CD4-positive, alpha-beta T cell treated with Interleukin-1 beta for 1 hour (primary cell): Measurements from ENCODE around the gene B4GALNT4.
"Not testable (repeated sequence)": the region's sequence is repeated elsewhere in the genome, so short reads cannot be mapped to it uniquely, and the experiment has no call there.

Source experiments
- DNase-seq, 2 donors: peaks; one replicate each; pipeline ENCODE4 v3.0.0-alpha.2; 2020 to 2022

Gene B4GALNT4

DNA sequence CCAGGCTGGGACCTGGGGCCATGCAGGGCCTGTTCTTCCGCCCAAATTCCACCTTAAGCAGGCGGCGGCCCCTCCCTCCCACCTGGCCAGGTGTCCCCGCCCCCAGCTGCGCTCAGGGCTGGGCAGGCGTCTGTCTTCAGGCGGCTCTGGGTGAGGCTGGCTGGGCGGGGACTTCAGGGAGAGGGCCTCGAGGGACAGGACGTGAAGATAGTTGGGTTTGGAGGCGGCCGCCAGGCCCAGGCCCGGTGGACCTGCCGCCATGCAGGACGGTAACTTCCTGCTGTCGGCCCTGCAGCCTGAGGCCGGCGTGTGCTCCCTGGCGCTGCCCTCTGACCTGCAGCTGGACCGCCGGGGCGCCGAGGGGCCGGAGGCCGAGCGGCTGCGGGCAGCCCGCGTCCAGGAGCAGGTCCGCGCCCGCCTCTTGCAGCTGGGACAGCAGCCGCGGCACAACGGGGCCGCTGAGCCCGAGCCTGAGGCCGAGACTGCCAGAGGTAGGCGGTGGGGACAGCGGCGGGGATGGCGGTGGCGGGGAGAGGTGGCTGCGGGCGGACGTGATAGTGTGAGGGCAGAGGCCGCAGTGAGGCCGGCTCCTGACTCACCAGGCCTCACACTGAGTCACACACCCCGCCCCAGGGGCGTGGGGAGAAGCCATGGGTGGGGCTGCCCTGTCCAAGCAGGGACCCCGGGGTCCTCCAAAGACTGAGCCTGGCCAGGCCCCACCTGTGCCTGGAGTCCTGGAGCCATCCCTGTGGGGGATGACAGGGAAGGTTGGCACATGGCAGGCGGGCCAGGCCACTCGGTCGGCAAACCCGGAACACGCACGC, 24.9 kb downstream of the B4GALNT4 start, which contains the start of gene PKP3:
Gene PKP3 (plus strand): TSS at position 176 of the 824 bp plus-strand sequence. CDS start 84 bp downstream, at position 260.
- DNase-seq, result no peak

DNA sequence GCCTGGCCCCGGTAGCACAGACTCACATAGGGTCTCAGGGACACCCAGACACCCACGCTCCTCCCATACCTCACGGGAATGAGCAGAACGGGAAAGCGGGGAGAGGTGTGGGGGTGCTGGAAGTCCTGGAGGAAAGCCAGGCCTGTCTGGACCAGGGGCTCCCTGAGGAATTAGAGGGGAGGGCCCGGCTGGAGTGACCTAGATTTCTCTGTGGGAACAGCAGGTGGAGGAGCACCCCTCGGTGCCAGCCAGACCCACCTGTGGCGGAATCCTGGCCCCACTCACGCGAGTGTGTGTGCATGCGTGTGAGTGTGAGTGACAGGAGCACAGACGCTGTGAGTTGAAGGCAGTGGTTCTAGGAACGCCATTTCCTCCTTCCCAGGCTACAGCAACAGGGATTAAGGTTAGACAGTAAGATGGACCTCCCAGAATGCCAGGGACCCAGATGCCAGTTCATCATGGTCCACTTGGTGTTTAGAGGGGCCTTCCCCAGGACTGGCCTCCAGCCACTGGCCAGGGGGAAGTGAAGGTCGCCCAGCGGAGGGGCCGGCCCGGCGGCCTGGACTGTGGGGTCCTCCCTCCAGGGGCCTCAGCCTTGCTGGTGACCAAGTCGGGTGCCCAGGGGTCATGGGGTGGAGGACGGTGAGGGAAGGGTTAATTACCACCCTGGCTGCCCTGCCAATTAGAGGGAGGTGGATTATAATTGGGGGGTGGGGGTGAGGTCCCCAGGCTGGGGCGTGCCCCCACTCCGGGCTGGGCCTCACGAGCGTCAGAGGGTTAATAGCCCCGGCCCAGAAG, 25.8 kb downstream of the B4GALNT4 start:
- no peak for DNase-seq

DNA sequence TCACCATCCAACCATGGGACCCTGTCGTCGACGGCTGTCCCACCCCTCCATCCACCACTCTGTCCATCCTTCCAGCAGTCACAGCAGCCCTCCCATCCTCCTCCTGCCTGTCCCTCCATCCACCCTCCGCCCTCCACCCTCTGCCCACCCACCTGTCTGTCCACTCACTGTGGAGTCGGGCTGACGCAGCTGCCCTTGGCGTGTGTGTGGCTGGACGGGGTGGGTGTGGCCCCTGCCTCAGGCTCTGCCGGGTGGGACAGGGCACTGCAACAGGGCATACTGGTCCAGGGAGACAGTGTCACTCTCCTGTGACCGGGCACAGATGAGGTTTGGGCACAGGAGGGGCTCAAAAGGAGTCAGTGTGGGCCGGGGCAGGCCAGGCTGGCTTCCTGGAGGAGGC, 26.6 kb downstream of the B4GALNT4 start:
- no peak for DNase-seq

DNA sequence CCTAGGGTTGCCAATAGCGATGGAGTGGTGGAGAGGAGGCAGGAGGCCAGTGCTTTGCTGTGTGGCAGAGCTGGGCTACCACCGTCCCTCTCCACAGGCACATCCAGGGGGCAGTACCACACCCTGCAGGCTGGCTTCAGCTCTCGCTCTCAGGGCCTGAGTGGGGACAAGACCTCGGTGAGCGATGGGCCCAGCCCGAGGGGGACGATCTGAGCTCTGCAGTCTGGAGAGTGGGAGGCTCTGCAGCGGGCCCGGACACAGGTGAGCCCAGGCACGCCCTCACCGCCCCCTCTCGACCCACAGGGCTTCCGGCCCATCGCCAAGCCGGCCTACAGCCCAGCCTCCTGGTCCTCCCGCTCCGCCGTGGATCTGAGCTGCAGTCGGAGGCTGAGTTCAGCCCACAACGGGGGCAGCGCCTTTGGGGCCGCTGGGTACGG, 27.2 kb downstream of the B4GALNT4 start:
- DNase-seq, result peak; percentile 32 to 35

DNA sequence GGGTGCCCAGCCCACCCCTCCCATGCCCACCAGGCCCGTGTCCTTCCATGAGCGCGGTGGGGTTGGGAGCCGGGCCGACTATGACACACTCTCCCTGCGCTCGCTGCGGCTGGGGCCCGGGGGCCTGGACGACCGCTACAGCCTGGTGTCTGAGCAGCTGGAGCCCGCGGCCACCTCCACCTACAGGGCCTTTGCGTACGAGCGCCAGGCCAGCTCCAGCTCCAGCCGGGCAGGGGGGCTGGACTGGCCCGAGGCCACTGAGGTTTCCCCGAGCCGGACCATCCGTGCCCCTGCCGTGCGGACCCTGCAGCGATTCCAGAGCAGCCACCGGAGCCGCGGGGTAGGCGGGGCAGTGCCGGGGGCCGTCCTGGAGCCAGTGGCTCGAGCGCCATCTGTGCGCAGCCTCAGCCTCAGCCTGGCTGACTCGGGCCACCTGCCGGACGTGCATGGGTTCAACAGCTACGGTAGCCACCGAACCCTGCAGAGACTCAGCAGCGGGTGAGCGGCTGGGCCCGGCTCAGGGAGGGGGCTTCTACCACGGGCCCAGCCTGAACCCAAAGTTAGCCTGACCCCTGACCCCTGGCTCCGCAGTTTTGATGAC, 27.7 kb downstream of the B4GALNT4 start:
- peak; percentile 62 to 73 for DNase-seq

DNA sequence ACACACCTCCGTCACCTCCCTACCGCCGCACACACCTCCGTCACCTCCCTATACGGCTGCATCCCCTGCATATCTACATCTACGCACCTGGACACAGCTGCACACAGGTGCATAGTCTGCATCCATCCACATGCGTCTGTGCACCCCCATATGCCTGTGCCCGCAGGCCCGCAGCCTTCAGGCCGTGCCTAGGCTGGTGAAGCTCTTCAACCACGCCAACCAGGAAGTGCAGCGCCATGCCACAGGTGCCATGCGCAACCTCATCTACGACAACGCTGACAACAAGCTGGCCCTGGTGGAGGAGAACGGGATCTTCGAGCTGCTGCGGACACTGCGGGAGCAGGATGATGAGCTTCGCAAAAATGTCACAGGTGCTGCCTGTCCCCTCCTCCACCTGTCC, 29.5 kb downstream of the B4GALNT4 start:
- DNase-seq, result no peak

DNA sequence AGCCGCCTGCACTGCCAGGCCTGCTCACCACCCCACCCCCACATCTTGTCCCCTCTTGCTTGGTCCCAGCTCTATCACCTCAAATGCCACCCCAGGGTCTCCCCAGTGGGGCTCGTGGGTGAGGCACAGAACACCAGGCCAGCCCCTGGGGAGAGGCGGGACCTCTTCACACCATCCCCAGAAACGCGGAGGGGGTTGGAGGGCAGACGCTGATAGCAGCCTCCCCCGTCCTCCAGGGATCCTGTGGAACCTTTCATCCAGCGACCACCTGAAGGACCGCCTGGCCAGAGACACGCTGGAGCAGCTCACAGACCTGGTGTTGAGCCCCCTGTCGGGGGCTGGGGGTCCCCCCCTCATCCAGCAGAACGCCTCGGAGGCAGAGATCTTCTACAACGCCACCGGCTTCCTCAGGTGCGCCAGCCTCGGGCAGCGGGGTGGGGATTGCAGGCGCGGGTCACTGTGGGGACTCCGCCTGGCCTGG, 30.5 kb downstream of the B4GALNT4 start:
- DNase-seq, result no peak

DNA sequence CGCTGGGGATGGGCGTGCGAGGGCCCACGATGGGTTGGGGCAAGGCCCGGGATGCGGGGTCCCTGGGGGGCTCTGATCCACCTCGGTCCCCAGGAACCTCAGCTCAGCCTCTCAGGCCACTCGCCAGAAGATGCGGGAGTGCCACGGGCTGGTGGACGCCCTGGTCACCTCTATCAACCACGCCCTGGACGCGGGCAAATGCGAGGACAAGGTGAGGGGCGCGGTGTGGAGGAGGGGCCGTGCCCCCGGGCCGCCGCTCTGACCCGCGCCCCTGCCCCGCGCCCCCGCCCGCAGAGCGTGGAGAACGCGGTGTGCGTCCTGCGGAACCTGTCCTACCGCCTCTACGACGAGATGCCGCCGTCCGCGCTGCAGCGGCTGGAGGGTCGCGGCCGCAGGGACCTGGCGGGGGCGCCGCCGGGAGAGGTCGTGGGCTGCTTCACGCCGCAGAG, 31.0 kb downstream of the B4GALNT4 start:
- no peak for DNase-seq

DNA sequence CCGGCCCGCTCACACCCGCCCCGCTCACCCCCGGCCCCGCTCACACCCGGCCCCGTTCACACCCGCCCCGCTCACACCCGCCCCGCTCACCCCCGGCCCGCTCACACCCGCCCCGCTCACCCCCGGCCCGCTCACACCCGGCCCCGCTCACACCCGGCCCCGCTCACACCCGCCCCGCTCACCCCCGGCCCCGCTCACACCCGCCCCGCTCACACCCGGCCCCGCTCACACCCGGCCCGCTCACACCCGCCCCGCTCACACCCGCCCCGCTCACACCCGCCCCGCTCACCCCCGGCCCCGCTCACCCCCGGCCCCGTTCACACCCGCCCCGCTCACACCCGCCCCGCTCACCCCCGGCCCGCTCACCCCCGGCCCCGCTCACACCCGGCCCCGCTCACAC, 31.9 kb downstream of the B4GALNT4 start:
- DNase-seq, result not testable (repeated sequence)

DNA sequence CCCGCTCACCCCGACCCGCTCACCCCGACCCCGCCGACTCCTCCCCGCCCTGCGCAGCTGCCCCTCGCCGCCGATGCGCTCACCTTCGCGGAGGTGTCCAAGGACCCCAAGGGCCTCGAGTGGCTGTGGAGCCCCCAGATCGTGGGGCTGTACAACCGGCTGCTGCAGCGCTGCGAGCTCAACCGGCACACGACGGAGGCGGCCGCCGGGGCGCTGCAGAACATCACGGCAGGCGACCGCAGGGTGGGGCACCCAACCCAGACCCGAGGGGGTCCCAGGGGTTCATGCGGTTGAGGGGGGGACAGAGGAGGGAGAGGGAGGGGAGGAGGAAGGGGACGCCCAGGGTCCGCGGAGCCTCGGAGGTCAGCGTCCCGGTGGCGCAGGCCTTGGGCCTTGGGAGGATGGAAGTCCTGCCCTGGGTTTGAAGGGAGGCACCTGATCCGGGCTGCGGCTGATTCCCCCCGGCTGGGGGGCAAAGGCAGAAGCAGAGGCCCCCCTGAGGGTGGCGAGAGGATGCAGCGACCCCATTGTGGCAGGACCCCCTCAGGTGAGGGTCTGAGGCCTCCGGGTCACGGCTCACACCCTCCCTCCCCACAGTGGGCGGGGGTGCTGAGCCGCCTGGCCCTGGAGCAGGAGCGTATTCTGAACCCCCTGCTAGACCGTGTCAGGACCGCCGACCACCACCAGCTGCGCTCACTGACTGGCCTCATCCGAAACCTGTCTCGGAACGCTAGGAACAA, 33.9 kb downstream of the B4GALNT4 start:
- no peak for DNase-seq

DNA sequence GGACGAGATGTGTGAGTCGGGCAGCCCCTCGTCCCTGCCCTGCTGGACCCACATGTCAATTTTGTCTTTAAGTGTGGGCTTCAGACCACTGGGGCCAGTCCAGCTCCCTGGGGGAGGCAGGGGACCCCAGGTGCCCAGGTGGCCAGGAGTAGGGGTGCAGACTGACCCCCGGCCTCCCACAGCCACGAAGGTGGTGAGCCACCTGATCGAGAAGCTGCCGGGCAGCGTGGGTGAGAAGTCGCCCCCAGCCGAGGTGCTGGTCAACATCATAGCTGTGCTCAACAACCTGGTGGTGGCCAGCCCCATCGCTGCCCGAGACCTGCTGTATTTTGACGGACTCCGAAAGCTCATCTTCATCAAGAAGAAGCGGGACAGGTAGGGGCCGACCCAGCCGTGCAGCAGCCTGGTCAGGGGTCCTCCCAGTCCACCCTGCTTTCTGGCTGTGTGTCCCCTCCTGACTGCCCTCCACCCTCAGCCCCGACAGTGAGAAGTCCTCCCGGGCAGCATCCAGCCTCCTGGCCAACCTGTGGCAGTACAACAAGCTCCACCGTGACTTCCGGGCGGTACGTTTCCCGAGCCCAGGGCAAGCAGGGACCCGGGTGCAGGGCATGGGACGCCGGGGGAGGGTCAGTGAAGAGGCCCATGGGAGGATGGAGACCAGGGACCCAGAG, 34.6 kb downstream of the B4GALNT4 start:
- no peak for DNase-seq

DNA sequence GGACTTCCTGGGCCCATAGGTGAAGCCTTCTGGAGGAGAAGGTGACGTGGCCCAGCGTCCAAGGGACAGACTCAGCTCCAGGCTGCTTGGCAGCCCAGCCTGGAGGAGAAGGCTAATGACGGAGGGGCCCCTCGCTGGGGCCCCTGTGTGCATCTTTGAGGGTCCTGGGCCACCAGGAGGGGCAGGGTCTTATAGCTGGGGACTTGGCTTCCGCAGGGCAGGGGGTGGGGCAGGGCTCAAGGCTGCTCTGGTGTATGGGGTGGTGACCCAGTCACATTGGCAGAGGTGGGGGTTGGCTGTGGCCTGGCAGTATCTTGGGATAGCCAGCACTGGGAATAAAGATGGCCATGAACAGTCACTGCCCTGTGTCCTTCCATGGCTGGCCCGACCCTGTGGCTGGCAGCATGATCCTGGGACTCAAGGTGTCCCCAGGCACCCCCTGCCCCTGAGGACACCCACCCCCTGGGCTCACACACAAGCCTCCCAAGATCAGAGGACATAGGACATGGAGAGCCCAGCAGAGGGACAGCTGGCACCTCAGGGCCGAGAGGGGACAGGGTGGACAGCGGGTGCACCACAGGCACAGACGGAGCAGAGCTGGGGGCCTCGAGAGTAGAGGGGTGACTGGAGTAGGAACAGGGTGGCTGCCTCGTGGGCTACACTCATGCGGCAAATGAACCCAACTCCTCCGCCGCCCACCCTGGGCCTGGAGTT, 35.4 kb downstream of the B4GALNT4 start:
- no peak for DNase-seq

DNA sequence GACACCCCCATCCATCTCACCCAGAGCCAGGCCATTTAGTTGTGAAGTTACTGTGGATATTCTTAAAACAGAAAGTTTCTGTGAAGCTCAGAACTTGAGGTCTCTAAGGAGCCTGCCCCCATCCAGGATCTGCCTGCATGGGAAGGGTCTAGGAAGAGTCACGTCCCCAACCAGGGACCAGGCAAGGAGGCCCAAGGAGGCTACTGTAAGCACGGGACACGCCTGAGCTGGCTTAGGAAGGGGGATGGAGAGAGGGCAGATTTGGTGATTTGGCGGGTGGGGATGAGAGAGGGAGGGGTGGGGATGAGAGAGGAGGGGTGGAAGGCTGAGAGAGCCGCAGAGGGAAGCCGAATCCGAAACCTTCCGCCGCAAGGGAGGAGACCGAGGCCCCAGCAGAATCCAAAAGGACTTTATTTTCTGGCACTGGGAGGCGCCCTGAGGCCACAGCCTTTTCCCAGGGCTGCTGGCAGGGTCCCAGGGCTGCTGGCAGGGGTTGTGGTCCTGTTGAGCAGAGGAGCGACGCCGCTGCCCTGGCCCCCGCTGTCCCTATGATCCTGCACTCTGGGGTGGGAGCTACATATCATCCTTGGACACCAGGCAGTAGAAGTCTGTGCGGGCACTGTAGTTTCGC, 36.1 kb downstream of the B4GALNT4 start:
- DNase-seq, result no peak

DNA sequence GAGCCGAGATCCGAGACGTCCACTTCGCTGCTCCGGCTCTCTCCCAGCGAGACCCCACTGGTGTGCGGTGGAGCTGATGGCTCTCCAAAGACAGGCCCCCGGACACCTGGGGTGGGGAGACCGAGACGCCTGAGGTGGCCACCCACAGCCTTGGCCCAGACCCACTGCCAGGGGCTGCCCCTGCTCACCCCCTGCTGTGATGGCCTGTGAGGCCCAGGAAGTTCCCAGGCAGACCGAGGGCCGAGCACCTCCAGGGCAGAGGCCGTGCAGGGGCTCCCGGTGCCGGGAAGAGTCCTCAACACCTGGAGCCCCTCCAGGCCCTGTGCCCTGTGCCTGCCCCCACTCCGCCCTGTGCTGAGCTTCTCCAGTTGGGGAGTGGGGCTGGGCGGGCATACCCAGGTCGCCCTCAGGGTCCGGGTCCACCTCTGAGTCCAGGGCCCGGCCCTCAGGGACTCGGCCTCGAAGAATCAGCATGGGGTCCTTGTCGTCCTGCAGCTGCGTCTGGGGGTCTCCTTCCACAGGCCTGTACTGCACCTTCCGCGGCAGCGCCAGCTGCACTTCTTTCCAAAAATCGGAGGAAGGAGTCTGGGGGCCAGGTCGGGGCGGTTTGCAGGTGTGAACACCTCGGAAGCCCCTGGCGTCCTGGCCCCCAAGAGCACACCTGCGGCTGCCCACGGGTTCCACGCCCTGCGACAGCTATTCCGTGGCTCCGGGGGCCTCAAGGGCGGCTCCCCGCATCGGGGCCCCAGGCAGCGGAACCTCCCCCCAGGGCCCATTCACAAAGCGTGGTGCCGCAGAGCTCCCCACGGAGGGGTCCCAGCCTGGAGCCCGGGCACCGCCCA, 36.9 kb downstream of the B4GALNT4 start:
- no peak for DNase-seq

DNA sequence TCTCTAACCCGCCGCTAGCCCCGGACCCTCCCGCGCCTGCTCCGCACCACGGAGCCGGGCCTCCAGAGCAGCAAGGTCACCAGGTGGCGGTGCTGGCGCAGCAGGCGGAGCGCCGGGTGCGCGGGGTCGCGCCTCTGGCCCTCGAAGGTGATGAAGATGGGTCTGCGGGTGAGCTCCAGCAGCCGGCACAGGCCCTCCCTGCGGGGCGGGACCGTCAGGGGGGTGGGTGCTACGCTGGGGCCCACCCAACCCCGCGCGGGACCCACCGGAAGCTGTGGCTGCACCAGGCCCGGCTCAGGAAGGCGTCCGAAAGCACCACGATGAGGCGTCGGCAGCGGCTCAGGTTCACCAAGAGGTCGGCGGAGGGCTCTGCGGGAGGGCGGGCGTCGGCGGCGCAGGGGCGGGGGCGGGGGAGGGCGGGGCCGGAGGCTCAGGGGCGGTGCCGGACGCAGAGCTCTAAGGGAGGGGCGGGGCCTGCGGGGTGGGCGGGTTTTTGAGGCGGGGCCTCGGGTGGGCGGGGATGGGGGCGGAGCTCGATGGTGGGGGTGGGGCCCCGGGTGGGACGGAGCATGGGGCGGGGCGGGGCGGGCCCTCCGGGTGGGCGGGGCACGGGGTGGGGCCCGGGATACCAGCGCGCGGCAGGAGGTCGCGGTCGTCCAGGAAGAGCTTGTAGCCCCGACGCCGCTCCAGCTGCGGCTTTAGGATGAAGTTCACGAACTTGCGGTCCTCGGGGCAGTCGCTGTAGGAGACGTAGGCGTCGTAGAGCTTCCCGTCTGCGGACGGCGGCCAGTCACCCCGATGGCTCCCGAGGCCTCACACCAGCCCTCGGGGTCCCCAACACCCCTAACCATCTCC, 37.7 kb downstream of the B4GALNT4 start:
- peak; percentile 96 to 97 for DNase-seq

DNA sequence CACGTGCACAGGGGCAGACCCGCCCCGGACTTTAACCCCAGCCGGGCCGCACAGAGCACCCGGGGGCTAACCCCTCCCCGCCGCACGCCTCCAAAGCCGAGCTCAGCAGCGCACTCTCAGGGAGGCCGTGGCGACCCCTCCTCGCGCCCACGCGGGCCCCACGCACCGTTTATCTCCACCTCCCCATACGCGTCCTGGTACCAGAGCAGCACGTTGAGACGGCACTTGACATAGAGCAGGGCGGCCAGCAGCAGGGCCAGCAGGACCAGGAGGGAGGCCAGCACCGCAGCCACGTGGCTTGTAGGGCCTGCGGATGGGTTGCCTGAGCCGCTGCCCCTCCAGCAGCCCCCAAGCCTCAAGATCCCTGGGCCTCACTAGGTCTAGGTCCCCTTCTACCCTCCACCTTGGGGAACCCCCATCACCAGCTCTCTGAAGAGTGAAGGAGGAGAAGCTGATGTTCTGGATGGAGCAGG, 38.4 kb downstream of the B4GALNT4 start:
- no peak for DNase-seq

DNA sequence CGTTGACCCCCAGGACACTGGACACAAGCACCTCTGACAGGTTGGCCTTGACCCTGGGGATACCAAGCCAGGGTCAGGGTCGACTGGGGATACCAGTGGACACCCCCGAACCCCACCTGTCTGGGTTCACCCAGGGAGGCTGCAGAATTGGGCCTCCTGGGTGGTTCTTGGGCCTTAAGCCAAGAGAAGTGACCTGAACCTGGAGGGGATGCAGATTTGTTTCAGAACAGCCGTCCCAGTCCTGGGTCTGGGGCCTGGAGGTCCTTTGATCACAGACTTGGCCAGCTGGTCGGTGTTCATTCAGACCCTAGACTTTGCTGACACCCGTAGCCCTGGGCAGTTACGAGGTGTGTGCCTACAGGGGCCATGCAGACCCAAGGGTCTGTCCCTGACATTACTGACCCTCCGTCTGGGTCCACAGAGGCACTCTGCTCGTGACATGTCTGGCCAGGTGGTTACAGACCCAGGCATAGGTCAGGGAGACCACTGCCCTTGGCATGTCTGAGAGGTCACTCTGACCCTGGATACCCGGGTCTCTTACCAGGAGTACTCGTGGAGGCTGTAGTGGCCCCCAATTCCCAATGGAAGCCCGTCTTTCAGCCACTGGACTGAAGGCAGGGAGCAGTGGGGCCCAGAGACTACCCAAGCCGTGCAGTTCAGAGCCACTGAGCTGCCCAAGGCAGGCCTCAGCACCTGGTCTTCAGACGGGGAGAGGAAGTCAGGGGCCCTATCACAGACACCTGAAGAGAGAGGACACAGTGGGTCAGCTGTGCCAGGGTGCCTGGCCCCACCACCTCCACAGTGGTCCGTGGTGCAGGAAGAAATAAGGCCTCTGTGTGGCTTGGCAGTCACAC, 39.1 kb downstream of the B4GALNT4 start:
- DNase-seq, result no peak
